Loucy (cell line): ENCODE data around the gene BBX.

Experiments
- H2AFZ ChIP-seq: fragments of 200-600 bp; sonication (generic); 2 replicates; pipeline ENCODE4 v1.6.0; 2016; ENCODE audit warnings: antibody characterized with exemption, mild to moderate bottlenecking, low read length, moderate library complexity
- H3F3A ChIP-seq: fragments of 200-600 bp; 2 replicates; pipeline ENCODE4 v1.6.0; 2016; ENCODE audit warnings: antibody characterized with exemption, low read depth, mild to moderate bottlenecking
- H3K27me3 ChIP-seq: fragments of 200-600 bp; sonication (generic); 2 replicates; pipeline ENCODE4 v1.6.1; 2014; ENCODE audit warnings: low read length, mild to moderate bottlenecking; ENCODE audit not compliant: insufficient read depth, poor library complexity, severe bottlenecking
- H3K36me3 ChIP-seq: fragments of 200-600 bp; sonication (generic); 2 replicates; pipeline ENCODE4 v1.6.1; 2016; ENCODE audit warnings: low read length; ENCODE audit not compliant: insufficient read depth
- H3K4me1 ChIP-seq: fragments of 200-600 bp; sonication (generic); 2 replicates; pipeline ENCODE4 v1.5.1; 2014; ENCODE audit warnings: low read length, mild to moderate bottlenecking; ENCODE audit not compliant: insufficient read depth, poor library complexity, severe bottlenecking
- H3K4me2 ChIP-seq: fragments of 200-600 bp; sonication (generic); 2 replicates; pipeline ENCODE4 v1.6.0; 2014; ENCODE audit warnings: antibody characterized with exemption, low read length, low read depth, mild to moderate bottlenecking; ENCODE audit not compliant: poor library complexity, severe bottlenecking
- H3K4me3 ChIP-seq: fragments of 200-600 bp; sonication (generic); 2 replicates; pipeline ENCODE4 v1.5.1; 2014; ENCODE audit warnings: low read length, mild to moderate bottlenecking, mixed read lengths; ENCODE audit not compliant: poor library complexity, severe bottlenecking
- H3K79me2 ChIP-seq: fragments of 200-600 bp; sonication (generic); 2 replicates; pipeline ENCODE4 v1.6.1; 2014; ENCODE audit warnings: low read length; ENCODE audit not compliant: insufficient read depth
- H3K9ac ChIP-seq: fragments of 200-600 bp; sonication (generic); 2 replicates; pipeline ENCODE4 v1.6.0; 2014; ENCODE audit warnings: mild to moderate bottlenecking, low read depth, low read length, moderate library complexity; ENCODE audit not compliant: poor library complexity, severe bottlenecking
- H3K9me2 ChIP-seq: fragments of 200-600 bp; sonication (generic); replicated peaks from 2 replicates; pipeline ENCODE4 v1.6.1; 2016; ENCODE audit warnings: low read depth, low read length, mixed read lengths
- H3K9me3 ChIP-seq: fragments of 200-600 bp; sonication (generic); 2 replicates; pipeline ENCODE4 v1.6.1; 2014; ENCODE audit warnings: mild to moderate bottlenecking, antibody characterized with exemption, low read length, low read depth; ENCODE audit not compliant: insufficient read depth
- H4K20me1 ChIP-seq: fragments of 200-600 bp; sonication (generic); 2 replicates; pipeline ENCODE4 v1.6.0; 2014; ENCODE audit warnings: antibody characterized with exemption, low read length, mild to moderate bottlenecking; ENCODE audit not compliant: insufficient read depth, poor library complexity, severe bottlenecking
- CTCF ChIP-seq: fragments of 200-600 bp; sonication (generic); conservative IDR thresholded peaks from 2 replicates; pipeline ENCODE4 v1.5.1; 2014; ENCODE audit warnings: mild to moderate bottlenecking, antibody characterized with exemption, low read length
- EZH2phosphoT487 ChIP-seq: fragments of 200-600 bp; IDR thresholded peaks from 2 replicates; pipeline ENCODE4 v1.6.1; 2018; ENCODE audit warnings: antibody characterized with exemption, mild to moderate bottlenecking, moderate library complexity, borderline replicate concordance

BBX gene

GRCh38 chr3:107795514-107796094, 272.8 kb downstream of the BBX start:
- H3K79me2 ChIP-seq = no peaks in the 10 kb centered on the region
- no peaks in the 10 kb centered on the region for H3K9me3 ChIP-seq
- H3K4me2 ChIP-seq = no peak overlapping the region
- H3F3A ChIP-seq = no peaks in the 10 kb centered on the region
- TF ChIP-seq CTCF = no peak
- TF ChIP-seq EZH2phosphoT487 = no peak
- peaks cover 5% of the 10 kb centered on the region for H4K20me1 ChIP-seq
- H3K4me3 ChIP-seq = no peak overlapping the region
- H3K4me1 ChIP-seq = peaks cover 4% of the 10 kb centered on the region
- H3K36me3 ChIP-seq = peaks cover 59% of the 10 kb centered on the region; the same call in 1 of the 2 replicates
- H3K9ac ChIP-seq = no peak overlapping the region
- H2AFZ ChIP-seq = no peak overlapping the region
- H3K27me3 ChIP-seq = no peaks in the 10 kb centered on the region
- H3K9me2 ChIP-seq = no peaks in the 10 kb centered on the region

DNA sequence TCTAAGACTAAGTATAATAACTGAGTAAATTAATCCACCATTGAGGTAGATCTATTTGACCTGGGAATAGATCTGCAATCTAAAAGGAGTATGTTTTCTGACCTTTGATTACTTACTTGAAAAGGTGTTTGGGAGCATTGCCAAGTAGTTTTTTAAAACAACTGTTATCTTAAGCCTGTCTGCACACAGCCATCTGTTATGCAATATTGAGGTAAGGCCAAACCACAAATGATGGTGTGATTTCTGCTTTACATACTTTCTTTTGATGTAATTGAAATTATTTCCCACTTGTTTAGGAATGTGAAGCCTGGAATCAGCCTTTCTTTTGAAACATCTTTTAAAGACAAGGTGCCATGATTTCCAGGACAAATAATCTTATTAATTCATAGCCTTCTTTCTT, 274.0 kb downstream of the BBX start:
- H3K4me3 ChIP-seq = no peak overlapping the region
- no peaks in the 10 kb centered on the region for H3K9me2 ChIP-seq
- no peak overlapping the region for H3K9ac ChIP-seq
- H3K4me1 ChIP-seq = peaks cover 4% of the 10 kb centered on the region
- H3K36me3 ChIP-seq = peaks cover 59% of the 10 kb centered on the region; the same call in 1 of the 2 replicates
- H3K79me2 ChIP-seq = no peaks in the 10 kb centered on the region
- no peaks in the 10 kb centered on the region for H3K9me3 ChIP-seq
- H2AFZ ChIP-seq = no peak overlapping the region
- no peaks in the 10 kb centered on the region for H3K27me3 ChIP-seq
- no peaks in the 10 kb centered on the region for H3F3A ChIP-seq
- H3K4me2 ChIP-seq = no peak overlapping the region
- peaks cover 5% of the 10 kb centered on the region for H4K20me1 ChIP-seq
- TF ChIP-seq CTCF = no peak
- no peak for TF ChIP-seq EZH2phosphoT487

- H3K9ac ChIP-seq = no peak overlapping the region
- TF ChIP-seq CTCF (no peak), EZH2phosphoT487 (no peak)
- H3K79me2 ChIP-seq = no peaks in the 10 kb centered on the region
- H3K9me3 ChIP-seq = no peaks in the 10 kb centered on the region
- peaks cover 5% of the 10 kb centered on the region for H4K20me1 ChIP-seq
- no peaks in the 10 kb centered on the region for H3K9me2 ChIP-seq
- H3K27me3 ChIP-seq = no peaks in the 10 kb centered on the region
- no peaks in the 10 kb centered on the region for H3F3A ChIP-seq
- H3K4me1 ChIP-seq = peaks cover 4% of the 10 kb centered on the region
- H2AFZ ChIP-seq = no peak overlapping the region
- H3K4me2 ChIP-seq = no peak overlapping the region
- H3K36me3 ChIP-seq = peaks cover 59% of the 10 kb centered on the region; the same call in 1 of the 2 replicates
- H3K4me3 ChIP-seq = no peak overlapping the region
These were observed 274.8 kb downstream of the BBX start for GRCh38 chr3:107797586-107797985.
